SU-DHL-6 (cell line): ENCODE measurements around the gene RNF214.

Experiments
- CTCF ChIP-seq: fragments of 200-600 bp; sonication (generic); IDR thresholded peaks from one replicate; pipeline ENCODE4 v1.5.1; 2017; ENCODE audit warnings: antibody characterized with exemption, mild to moderate bottlenecking, low read length, moderate library complexity; ENCODE audit not compliant: insufficient read depth, poor library complexity, severe bottlenecking
- EZH2phosphoT487 ChIP-seq: fragments of 200-600 bp; sonication (generic), shearing (Covaris generic); conservative IDR thresholded peaks from 2 replicates; pipeline ENCODE4 v1.6.1; 2018; ENCODE audit warnings: mild to moderate bottlenecking, antibody characterized with exemption, low read length, moderate library complexity, mixed read lengths

DNA sequence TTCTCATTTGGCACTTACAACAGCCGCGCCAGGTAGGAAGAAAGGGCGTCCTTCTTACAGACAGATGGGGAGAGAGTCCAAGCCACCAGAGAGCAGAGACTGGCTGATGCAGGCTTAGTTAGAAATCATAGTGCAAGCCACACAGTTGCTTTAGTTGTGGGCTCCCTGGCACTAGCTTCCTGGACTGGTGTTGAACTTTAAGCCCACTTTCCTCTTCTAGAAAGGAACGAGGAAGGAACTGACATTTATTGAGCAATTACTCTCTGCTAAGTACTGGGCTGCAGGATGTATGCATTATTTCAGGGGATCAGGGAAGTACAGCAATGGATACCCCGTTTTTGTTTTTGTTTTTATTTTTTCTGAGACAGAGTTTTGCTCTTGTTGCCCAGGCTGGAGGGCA lies 80.6 kb downstream of the RNF214 start:
- TF ChIP-seq CTCF (no peak), EZH2phosphoT487 (no peak)
